22Rv1 (cell line): ENCODE results near the gene DNAH8.

Experiments
- CTCF ChIP-seq: fragments of 450-650 bp; IDR thresholded peaks from 2 replicates; pipeline ENCODE4 v1.5.1; 2017; ENCODE audit warnings: mild to moderate bottlenecking
- ZFX ChIP-seq: fragments of 450-650 bp; IDR thresholded peaks from 2 replicates; pipeline ENCODE4 v1.6.1; 2017; ENCODE audit warnings: antibody characterized with exemption, borderline replicate concordance

- TF ChIP-seq CTCF: no peak
- no peak for TF ChIP-seq ZFX
These were observed 100.1 kb downstream of the DNAH8 start for GRCh38 chr6:38815250-38815649.
